GM12891 (cell line): ENCODE results near the gene STAT6.

Experiments used
- DNase-seq: peaks from one replicate; pipeline ENCODE4 v3.0.0; 2011; ENCODE audit warnings: low spot score; ENCODE audit not compliant: insufficient read length
- FAIRE-seq: peaks from 2 replicates; lab custom pipeline; 2011; peaks lifted over from hg19 to GRCh38; lab: Jason Lieb, UNC
- PAX5 ChIP-seq: IDR thresholded peaks from 2 replicates; pipeline ENCODE4 v1.6.1; 2011; ENCODE audit warnings: low read length, moderate library complexity, mild to moderate bottlenecking; ENCODE audit not compliant: insufficient read depth, severe bottlenecking
- POLR2A ChIP-seq: IDR thresholded peaks from 2 replicates; pipeline ENCODE4 v1.6.1; 2011; ENCODE audit warnings: low read depth, low read length, control low read depth
- POLR2AphosphoS5 ChIP-seq: IDR thresholded peaks from 2 replicates; pipeline ENCODE4 v1.6.1; 2011; ENCODE audit warnings: low read depth, low read length, control low read depth
- POU2F2 ChIP-seq: IDR thresholded peaks from 2 replicates; pipeline ENCODE4 v1.6.1; 2011; ENCODE audit warnings: low read depth, mild to moderate bottlenecking, control low read depth, low read length, moderate library complexity
- SPI1 ChIP-seq: IDR thresholded peaks from 2 replicates; pipeline ENCODE4 v1.6.1; 2011; ENCODE audit warnings: low read depth, low read length, control low read depth
- TAF1 ChIP-seq: IDR thresholded peaks from 2 replicates; pipeline ENCODE4 v1.6.1; 2011; ENCODE audit warnings: low read depth, low read length, control low read depth

Gene STAT6

DNA sequence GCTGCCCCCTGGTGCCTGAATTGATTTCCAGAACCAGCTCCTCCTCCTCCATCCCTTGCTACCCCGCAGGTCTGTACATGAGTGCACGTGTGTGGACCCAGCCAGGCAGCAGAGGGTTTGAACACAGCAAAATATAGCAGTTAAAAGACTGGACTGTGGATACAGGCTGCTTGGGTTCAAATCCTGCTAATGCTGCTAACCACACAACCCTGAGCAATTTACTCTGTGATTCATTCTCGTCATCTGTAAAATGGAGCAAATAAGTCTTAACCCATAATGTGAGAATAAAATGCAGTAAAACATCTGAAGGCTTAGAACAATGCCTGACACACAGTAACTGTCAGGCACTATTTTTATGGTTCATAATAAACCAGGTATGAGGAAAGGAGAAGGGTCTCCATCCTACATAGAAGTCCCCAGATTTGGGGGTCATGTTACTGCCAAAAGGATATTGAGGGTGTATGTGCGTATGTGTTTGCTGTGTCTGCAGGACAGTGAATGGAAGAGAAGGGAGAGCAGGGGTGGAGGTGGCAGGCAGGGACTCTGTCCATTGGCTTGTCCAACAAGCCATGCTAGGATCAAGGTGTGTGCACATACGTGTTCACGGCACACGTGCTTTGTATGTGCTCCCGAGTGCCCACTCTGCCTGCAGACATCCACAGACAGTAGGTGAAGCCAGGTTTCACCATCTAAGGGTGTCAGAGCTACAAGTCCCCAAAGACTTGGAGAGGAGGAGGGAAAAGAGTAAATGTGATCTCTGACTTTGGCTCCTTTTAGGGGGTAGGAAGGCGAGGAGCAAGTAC, 1.5 kb upstream of the STAT6 start:
- DNase-seq (no peak), FAIRE-seq (peak; percentile 90)
- no peak for TF ChIP-seq SPI1
- no peak for TF ChIP-seq TAF1
- TF ChIP-seq POU2F2: no peak
- TF ChIP-seq PAX5: no peak

DNA sequence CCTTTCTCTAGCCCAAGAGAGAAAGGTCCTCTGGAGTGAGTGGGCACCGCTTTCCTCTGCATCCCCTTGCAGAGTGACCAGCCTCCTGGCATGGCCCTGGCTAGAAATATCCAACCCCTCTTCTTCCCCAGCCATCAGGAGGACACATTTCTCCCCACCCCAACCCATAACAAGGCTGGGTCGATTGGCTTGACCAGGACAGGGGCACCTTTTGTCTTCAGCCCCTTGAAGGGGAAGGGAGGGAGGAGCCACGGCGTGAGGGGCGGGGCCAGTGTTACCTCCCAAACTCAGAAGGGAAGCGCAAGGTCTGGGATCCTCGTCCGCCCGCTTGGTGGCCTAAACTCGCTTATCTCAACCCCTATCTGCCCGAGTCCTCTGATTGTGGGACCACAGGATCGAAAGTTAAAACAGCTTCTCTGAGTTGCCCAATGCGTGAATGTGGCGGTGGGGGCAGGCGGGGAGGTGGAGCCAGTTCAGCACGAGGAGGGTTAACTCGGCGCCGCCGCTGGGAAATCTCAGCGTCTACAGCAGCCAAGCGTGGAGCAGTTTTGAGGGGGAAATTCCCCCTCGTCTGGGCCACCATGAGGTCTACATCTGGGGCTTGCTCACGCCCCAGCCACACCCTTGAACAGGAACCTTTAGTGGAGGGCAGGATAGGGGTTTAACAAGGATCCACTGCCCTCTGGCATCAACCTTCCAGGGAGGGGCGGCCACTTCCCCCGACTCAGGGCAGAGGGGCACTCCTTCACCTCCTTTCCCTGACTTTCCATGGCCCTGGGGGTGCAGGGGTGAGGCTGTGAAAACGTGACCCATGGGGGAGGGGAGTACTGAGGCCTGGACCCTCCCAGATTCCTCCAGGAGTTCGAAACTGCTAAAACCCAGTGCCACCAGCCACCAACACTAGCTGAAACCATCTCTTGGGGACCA, 795 bp downstream of the STAT6 start:
- DNase-seq: no peak
- FAIRE-seq: peak; percentile 95
- peak; percentile 53; the same call in 1 of the 2 replicates for TF ChIP-seq POLR2AphosphoS5
- 0 out of 2 replicates have a peak, but pooled peaks have one; percentile 14 for TF ChIP-seq POU2F2
- 0 out of 2 replicates have a peak, but pooled peaks have one; percentile 22 for TF ChIP-seq TAF1
- peak; percentile 77 for TF ChIP-seq PAX5
- TF ChIP-seq POLR2A: peak; percentile 71; the same call in 1 of the 2 replicates
- no peak for TF ChIP-seq SPI1

GRCh38 chr12:57109207-57110103, 1.7 kb downstream of the STAT6 start:
- no peak for FAIRE-seq
- TF ChIP-seq SPI1: no peak
- DNase-seq: no peak

DNA sequence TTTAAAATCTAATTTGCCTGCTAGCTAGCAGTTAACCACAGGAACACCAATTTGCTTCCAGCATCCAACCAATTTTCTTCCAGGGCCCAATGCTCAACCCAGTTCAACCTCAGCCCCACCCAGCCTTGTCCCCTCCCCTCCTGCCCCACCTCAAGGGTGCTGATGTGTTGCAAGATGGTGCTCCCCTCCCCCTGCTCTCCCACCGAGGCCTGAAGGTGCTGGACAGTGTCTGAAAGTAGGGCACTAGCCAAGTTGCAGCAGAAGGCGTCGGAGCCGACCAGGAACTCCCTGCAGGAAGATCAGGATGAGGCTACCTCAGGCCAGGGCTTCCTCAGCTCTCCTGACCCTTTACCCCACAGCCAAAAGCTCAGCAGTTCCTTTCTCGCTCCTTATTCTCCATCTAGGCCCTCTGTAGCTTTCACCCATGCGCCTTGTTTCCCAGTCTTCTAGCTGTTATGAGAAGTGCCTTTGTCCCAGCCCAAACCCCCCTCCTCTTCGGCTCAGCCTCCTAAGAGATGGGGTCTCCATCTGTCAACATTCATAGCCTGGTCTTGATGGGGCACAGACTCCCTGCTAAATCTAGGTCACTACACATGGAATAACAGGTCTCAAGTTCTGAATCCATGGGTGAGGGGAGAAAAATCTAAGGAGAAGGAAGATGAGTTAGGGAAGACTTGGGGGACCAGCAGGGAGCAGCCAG, 3.6 kb downstream of the STAT6 start:
- DNase-seq: no peak
- TF ChIP-seq SPI1 (no peak), TAF1 (no peak), POU2F2 (no peak), POLR2AphosphoS5 (no peak), PAX5 (no peak), POLR2A (no peak)
- FAIRE-seq: no peak

DNA sequence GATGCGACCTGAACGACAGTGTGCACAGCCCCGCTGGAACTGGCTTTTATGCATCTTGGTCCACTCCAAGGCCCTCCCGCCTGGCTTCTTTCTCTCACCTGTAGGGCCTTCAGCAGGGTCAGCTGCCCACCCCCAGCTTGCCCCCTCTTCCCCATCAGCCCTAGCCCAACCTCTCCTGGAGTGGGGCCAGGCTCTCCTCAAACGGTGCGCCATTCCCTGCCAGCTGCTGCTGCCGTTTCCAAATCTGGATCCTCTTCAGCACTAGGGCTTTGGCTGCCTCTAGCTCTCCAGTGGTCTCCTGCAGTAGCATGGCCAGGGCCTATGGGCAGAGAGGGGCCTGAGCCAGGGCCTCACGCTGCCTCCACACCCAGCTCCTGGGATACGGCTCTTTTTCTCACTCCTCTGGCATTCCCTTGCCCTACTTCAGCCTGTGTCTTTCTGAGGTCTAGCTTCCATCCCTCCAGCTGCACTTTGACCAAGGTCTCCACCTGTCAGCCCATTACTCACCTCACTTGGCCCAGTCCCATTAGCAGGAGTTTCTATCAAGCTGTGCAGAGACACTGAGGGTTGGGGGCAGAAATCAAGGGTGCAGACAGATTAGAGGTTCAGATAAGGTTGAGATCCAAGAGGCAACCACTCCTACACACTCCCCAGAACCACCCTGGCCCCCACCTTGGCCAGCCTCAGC, 5.0 kb downstream of the STAT6 start:
- DNase-seq (no peak), FAIRE-seq (no peak)
- TF ChIP-seq SPI1 (no peak), TAF1 (no peak), PAX5 (no peak), POU2F2 (no peak), POLR2A (no peak), POLR2AphosphoS5 (no peak)

- DNase-seq (no peak), FAIRE-seq (no peak)
- TF ChIP-seq PAX5 (no peak), POLR2AphosphoS5 (no peak), POLR2A (no peak), TAF1 (no peak), SPI1 (no peak), POU2F2 (no peak)
Observed at GRCh38 chr12:57105011-57105753, 6.0 kb downstream of the STAT6 start.

DNA sequence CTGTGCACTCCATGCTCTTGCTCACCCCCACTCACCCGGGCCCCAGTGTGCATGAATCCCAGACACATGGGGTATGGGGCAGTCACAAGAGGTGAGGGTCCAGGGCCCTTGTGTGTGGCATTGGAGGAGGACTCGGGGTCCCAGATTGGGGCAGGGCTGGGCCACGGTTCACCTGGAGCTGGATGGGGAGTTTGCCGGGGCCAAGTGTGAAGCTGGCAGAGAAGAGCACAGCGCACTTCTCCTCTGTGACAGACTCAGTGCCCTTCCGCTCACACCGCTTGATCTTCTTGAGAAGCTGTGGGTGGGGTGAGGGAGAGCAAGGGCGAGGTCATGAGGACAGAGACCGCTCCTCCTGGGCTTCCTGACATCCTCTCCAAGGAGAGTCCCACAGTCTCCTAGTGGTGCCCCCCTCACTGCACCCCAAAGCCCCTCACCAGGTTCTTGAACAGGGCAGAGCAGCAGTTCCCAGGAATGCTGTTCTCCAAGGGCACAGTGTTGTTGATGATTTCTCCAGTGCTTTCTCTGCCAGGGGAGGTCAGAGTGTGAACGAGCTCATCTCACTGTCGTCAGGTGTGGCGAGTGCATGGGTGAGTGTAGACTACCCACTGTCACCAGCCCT, 6.8 kb downstream of the STAT6 start:
- FAIRE-seq: no peak
- no peak for TF ChIP-seq POU2F2
- no peak for DNase-seq
